GM18526 (cell line): ENCODE data around the gene RCAN1.

Experiments used
- POLR2A ChIP-seq: IDR thresholded peaks from 3 replicates; pipeline ENCODE4 v1.6.1; 2011; ENCODE audit not compliant: insufficient read length; ENCODE audit errors: extremely low read depth

The RCAN1 gene

DNA sequence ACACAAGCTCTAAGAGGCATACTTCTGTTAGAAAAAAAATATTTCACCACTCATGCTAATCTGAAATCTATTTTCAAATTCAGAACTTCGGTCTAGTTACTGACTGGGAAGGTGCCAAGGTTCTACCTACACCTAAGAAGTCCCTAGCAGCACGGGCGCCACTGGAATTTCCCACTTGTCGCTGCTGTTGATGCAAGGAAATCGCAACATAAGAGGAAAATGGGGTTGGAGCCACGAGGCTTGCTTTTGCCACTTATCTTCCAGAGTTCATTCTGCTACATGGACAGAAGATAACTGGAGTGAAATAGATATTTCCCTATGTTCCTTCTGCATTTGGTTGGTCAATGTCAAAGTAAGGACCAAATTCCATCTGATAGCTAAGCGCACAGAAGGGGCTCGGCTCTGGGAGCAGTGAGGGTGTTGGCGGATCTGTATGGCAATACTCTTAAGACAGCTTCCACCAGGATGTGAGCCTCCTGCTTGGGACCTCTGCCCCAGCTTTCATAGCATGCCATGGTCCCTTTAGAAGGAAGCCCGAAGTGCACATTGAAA, 47.2 kb downstream of the RCAN1 start:
- TF ChIP-seq POLR2A = no peak

DNA sequence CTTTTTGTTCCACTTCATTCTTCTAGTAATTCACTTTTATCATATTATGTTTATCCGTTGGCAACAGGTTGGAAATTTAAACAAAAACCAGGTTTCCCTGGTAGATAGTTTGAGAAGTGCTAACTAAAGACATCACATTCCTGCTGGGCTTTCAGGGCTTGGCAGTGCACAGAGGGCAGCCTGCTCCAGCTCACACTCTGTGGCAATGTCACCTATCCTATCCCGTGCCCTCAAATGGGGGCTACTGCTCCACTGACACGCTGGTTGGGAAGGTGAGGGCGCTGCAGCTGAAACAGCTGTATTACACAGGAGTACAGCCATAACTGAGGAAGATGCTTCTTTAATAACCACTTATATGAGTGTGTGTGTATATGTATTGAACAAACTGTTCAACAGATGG, 49.7 kb downstream of the RCAN1 start:
- no peak for TF ChIP-seq POLR2A

DNA sequence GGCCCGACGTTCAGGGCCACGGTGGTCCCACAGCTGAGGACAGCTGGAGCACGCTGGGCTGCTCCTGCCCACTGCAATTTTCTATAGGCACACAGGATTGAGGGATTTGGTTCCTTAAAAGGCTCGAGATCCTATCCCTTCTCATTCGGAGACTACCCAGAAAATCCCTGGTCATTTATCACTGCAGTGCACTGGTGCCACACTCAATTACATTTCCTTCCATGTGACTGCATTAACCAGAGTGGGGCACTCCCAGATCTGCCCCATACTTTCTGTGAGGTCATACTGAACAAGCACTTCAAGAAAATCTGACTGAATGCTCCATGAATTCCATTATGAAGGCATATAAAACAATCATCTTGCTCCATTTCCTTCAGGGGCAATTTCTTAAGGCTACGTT, 53.1 kb downstream of the RCAN1 start:
- TF ChIP-seq POLR2A = no peak

DNA sequence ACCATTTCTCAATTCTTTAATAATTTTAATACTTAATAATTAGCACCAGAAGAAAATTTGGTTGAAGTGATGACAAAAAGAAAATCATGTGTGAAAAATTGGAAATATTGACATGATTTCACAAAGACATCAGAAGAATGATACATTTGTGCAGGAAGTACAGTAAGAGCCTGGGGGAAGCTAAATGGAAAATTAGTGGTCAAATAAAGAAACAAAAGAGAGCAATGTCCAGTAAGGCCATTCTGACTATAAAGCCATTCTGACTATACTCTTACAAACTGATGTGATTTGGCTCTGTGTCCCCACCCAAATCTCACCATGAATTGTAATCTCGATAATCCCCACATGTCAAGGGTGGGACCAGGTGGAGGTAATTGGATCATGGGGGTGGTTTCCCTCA, 54.3 kb downstream of the RCAN1 start:
- TF ChIP-seq POLR2A = no peak

DNA sequence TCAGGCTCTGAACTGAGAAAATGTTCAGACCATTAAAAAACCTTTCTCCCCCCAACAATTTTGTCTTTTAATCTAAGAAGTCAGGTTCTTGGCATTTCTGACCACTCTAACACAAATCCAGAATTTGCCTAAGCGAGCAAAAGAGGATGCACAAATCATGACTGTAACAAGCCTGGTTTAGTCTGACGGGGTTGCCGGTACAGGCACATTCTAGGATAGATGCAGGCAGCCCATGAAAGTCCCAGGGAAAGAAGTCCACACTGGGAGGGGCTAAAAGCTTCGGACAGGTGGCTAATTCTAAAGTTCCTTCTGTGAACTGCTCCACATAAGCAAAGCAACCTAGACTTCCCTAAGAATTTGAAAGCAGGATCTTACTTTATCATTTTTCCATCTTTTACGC, 54.9 kb downstream of the RCAN1 start:
- no peak for TF ChIP-seq POLR2A

DNA sequence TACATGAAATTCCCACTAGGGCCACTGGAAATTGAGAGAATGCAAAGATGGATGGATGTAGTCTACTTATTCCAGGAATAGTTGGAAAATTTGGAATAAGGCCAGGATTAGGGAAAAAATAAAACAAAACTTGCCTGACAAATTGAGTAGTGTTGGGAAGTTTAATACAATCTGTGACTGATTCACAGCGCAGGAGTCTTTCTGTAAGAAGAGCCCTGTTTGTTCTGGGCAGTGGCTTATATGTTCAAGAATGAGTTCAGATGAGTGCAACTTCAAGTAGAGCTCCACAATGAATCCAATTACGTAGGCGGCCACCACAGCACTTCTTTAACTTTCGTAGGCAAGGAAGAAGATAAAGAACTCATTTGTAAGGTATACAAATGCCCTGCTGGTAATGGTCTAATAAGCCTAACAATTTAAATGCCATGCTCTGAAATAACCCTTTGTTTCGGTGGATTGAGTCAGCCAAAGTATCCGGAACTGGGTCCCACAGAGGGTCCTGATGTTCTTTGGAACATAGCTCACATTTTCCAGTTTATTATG, 55.8 kb downstream of the RCAN1 start:
- TF ChIP-seq POLR2A = no peak

DNA sequence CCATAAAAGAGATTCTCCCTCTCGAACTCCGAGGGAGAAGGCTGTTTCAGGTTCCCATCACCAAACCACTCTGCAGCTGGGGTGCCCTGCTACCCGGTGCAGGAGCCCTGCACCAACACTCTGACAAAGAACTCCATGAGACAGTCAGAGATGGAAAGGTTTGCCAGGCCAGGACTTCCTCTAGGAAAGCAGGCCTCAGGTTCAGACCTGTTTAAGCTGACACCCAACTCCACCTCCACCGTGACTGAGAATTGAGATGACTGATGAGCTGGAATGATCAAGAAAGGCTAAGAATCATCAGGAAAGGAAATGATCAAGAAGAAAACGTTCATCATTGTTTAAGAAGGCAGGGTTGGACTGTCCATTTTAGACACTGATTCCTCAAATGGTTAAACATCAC, 56.7 kb downstream of the RCAN1 start:
- TF ChIP-seq POLR2A = no peak

DNA sequence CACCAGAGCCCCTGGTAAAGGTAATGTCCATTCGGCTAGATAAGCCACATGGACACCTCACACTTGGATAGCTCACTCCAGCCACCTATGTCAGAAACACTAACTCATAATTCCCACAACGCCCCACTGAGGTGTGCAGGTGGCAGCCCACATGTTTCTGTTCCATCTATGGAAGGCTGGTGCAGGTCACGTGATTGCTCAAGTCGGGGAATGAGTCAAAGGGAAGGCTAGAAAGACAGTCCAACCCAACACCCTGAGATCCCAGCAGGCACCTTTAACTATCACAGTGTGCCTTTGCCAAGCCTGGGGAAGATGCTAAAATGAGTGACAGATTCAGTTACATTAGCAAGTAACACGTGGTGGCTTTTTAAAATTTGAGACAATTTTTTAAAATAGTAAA, 57.7 kb downstream of the RCAN1 start:
- no peak for TF ChIP-seq POLR2A

DNA sequence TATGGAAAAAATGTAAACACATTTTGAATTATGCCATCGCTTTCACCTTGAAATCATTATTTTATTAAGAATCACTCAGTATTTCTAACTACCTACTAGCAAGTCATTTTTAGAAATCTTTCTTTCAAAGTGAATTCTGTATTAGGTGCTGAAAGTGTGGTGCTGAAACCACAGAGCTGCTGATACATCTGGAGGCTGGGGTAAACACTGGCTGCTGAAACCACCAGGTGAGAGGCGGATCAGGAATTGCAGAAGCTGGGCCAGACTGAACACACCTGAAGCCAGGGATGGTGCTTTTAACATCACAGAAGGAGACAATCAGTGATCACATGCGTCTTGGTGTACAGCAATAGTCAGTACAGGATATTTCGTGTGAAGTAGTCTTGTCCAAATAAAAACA, 60.7 kb downstream of the RCAN1 start:
- TF ChIP-seq POLR2A = no peak

DNA sequence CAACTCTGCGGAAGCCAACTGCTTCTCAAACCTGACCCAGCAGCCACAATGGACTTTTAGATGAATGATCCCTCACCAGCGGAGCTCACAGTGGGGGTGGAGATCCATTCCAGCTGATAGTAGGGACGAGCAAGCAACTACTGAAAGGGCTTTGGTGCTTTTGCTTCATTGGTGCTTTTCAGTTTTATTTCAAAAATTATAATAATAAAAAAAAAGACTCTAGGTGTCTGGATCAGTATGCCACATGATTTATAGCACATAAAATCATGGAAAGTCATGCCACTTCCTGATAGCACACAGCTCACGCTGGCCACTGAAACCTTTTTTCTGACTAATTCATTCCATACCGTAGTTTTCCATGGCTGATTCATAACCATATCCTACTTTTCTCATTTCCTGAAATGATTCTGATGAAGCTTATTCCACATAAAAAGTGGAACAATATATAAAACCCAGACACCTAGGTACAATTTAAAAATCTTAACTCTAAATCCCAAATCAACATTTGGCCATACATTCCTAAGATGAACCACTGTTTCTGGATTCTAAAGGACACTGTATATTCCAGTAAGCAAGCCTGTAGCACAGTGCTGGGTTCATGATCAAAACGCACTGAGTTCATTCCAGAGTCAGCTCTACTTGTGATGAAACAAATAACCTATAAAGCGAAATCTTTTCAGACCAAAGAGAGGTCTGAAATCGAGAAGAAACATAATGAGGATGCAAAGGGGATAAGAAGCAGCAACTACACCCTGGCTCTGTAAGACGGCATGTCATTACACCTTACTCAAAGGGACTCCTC, 61.6 kb downstream of the RCAN1 start:
- no peak for TF ChIP-seq POLR2A

DNA sequence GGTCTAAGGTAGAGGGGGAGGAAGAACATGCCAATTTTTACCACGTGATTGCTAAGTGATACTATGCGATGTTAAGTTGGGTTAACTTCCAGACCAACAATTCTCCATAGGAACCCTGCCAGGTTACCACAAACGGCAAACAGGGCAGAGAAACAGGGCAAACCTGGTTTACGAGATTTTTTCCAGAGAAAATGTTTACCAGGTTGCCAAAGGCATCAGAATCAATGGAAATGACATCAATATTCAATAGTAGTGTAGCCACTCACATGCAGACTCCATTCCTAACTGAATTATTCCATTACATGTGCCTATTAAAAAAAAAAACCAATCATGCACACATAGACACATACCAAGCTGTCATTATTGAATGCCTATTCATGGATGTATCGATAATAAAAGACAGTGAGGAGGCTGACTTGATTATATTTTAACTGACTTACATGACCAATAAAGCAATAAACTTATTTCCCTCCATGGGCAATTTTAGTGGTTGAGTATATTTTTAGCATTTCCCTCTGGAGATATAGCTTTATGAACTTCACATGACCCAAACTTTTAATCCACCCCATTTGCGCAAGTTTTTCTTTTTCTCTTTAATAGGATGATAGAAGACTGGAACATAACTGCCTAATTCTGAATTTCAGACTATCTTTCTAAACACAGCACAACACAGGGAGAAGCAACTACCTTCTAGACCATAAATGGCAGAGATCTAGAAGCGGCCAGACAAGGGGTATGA, 62.4 kb downstream of the RCAN1 start:
- no peak for TF ChIP-seq POLR2A

DNA sequence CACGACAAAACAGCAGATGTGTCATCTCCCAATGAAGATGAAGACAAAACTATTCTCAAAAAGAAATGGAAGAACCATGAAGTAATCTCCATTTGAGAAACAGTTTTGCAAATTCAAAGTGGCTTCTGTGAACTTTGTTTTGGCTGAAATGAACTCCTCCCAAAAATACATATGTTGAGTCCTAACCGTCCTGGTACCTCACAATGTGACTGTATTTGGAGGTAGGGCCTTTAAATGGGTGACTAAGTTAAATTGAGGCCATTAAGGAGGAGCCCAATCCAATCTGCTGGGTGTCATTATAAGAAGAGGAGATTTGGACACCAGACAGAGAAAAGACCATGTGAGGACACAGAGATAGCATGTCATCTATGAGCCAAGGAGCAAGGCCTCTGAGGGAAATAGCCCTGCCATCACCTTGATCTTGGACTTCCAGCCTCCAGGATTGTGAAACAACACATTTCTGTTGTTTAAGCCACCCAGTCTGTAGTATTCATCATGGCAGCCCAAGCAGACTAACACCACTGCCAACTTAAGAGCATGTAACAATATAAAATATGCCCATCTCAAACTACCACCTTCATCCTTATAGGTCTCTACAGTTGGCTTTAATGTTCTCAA, 64.6 kb downstream of the RCAN1 start:
- TF ChIP-seq POLR2A = no peak

DNA sequence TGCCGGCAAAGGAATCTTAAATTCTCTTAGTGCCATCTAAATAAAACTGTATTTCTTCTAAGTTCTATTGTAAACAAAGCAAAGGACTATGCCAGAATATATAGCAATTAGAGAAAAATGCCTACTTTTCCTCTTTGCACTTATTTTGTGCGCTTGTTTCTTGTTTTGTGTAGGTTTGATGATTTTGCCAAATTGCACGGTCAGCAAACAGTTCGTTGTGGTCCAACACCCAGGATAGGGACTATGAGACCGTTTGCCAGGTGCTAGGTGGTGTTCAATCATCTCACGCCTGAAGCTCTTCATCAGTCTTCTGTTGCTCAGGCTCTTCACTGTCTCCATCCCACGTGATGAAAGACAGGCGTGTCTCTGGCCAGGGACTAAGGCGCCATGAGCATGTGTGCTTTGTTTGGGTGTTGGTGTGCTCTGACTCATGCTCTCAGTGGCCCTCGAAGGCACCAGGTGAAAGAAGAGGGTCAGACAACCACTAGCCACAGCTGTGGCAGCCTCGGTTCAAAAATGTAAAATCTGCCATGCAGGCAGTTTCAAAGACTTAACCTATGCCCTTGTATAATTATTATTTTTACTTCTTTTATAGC, 66.0 kb downstream of the RCAN1 start:
- TF ChIP-seq POLR2A = no peak

DNA sequence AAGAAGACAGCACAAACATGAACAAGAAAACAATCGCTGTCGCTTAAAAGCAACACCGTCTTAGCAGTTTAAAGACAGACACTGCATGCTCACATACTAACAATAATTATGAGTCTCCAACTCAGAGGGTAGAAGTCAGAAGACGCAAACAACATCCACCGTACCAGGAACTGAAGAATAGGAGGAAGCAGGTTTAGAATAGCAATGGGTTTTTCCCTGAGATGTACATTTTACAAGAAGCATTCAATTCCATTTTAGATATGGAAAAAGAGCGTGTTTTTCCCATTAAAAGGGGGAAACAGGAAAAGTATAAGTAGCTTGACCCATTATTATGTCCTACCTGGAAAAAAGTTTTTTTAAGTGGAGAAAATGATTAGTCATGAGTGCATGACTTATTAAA, 68.4 kb downstream of the RCAN1 start:
- no peak for TF ChIP-seq POLR2A
